Measurements from ENCODE around the gene JPT1. TPM values are rescaled to one million over a fixed set of nuclear protein-coding genes. Genes with fewer than 3 reads are reported as not detected.
A peak's percentile ranks its signal among the peaks of the same experiment; 100 is the strongest.

JPT1 gene
- total RNA-seq, 6 experiments from 2014 or later, result 236 to 276 (median 265) TPM

DNA sequence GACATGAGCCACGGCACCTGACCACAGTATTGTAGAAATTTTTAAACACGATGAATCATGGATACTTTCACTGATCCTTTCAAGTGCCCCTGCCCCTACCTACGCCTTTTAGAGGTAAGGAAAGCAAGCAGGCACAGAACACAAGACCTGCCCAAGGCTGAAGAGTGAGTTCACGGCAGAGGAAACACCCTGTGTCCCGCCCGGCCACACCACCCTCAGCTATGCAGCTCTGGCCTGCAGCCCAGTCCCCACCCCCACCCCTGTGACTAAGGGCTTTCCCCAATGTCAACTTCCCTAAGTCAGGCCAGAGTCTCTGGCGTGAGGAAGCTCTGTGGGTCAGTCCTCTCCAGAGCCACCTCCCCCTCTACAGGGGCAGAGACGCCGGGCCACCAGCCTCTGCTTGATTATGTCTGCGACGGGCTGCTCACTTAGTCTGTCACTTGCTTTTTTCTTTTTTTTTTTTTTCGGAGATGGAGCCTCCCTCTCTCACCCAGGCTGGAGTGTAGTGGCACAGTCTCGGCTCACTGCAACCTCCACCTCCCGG is 58.2 kb downstream of the JPT1 start:
- H3K4me3 Mint-ChIP-seq, result peak overlapping the region; percentile 68
- peaks cover 25% of the 10 kb centered on the region for H3K4me1 Mint-ChIP-seq (ENCODE audit: low read depth)
- TF ChIP-seq, protein P1, sequence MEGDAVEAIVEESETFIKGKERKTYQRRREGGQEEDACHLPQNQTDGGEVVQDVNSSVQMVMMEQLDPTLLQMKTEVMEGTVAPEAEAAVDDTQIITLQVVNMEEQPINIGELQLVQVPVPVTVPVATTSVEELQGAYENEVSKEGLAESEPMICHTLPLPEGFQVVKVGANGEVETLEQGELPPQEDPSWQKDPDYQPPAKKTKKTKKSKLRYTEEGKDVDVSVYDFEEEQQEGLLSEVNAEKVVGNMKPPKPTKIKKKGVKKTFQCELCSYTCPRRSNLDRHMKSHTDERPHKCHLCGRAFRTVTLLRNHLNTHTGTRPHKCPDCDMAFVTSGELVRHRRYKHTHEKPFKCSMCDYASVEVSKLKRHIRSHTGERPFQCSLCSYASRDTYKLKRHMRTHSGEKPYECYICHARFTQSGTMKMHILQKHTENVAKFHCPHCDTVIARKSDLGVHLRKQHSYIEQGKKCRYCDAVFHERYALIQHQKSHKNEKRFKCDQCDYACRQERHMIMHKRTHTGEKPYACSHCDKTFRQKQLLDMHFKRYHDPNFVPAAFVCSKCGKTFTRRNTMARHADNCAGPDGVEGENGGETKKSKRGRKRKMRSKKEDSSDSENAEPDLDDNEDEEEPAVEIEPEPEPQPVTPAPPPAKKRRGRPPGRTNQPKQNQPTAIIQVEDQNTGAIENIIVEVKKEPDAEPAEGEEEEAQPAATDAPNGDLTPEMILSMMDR (IDR thresholded peaks at IDR 0.05), result no peak
- H3K9me3 Mint-ChIP-seq, result no peaks in the 10 kb centered on the region
- peak overlapping the region; percentile 94 for H3K27ac Mint-ChIP-seq
- peaks cover 15% of the 10 kb centered on the region; the same call in 1 of the 2 replicates for H3K36me3 Mint-ChIP-seq (ENCODE audit: low read depth)
- peak; percentile 58 for DNase-seq
- H3K27me3 Mint-ChIP-seq (ENCODE audit: insufficient read depth), result no peaks in the 10 kb centered on the region

DNA sequence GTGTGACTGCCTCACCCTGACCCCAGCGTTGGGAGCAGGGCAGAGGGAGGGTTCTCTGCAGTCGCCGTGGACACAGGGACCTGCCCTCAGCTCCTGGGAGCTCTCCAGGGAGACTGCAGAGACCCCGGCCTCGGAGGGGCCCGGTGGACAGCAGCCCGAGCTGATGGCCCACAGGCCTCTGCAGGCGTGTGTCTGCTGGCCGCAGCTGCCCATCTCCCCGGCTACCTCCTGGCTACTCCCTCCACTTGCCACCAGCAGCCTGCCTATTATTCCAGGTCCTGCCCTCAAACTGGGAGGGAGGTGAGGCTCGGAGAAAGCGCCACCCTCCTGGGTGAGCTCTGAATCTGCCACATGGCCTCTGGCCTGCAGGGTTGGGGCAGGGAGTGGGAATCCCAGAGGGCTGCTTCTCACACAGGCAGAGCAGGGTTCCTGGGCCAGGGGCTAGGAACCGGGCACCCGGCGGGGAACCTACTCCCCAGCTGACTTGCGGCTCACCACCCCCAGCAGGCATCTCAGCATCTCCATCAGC is 59.4 kb downstream of the JPT1 start:
- no peaks in the 10 kb centered on the region for H3K9me3 Mint-ChIP-seq
- H3K27ac Mint-ChIP-seq, result no peak overlapping the region
- H3K4me1 Mint-ChIP-seq (ENCODE audit: low read depth), result peaks cover 36% of the 10 kb centered on the region
- no peak overlapping the region for H3K4me3 Mint-ChIP-seq
- no peaks in the 10 kb centered on the region for H3K27me3 Mint-ChIP-seq (ENCODE audit: insufficient read depth)
- TF ChIP-seq, protein P1 (IDR thresholded peaks at IDR 0.05), result no peak
- DNase-seq, result no peak
- H3K36me3 Mint-ChIP-seq (ENCODE audit: low read depth), result peaks cover 7% of the 10 kb centered on the region; the same call in 1 of the 2 replicates

DNA sequence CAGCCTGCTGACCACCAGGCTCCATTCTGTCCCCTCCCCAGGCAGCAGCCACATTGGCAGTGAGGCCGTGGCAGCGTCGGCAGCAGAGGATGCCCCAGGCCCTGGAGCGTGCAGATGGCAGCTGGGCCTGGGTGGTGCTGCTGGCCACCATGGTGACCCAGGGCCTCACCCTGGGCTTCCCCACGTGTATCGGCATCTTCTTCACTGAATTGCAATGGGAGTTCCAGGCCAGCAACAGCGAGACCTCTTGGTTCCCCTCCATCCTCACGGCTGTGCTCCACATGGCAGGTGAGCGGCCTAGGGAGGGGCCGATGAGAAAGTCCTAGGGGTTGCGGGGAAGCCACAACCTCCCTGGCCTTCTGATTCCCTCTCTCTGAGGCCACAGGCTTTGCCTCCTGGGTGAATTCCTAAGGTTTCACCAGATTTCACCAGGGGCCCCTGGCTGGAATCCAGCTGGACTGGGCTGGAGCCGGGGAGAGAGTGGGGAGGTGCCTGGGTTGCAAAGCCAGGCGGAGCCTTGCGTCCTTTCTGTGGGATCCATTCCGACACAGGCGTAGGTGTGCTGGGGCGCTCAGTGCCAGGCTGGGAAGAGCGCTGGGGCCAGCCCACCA is 60.7 kb downstream of the JPT1 start:
- DNase-seq, result no peak
- H3K27ac Mint-ChIP-seq, result no peak overlapping the region

DNA sequence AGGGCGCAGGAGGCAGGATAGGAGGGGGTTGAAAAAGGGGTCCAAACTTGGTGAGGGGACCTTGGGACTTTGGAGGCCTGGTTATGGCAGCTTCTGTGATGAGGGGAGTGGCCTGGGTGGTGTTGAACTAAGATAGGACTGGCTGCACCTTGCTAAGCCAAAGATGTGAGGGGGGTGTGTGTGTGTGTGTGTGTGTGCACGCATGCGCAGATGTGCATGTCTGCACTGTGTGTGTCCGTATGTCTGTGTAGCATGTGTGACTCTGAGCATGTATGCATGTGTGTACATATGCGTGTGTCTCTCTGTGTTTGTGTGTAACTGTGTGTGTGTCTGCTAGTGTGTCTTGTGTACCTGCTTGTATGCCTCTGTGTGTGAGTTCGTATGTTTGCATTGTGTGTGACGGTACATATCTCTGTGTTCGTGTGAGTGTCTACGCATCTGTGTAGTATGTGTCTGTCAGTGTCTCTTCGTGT is 62.4 kb downstream of the JPT1 start:
- H3K4me3 Mint-ChIP-seq, result peak overlapping the region; percentile 59; the same call in 1 of the 2 replicates
- no peaks in the 10 kb centered on the region for H3K27me3 Mint-ChIP-seq (ENCODE audit: insufficient read depth)
- H3K4me1 Mint-ChIP-seq (ENCODE audit: low read depth), result peaks cover 63% of the 10 kb centered on the region
- no peak for DNase-seq
- no peaks in the 10 kb centered on the region for H3K9me3 Mint-ChIP-seq
- no peaks in the 10 kb centered on the region for H3K36me3 Mint-ChIP-seq (ENCODE audit: low read depth)
- H3K27ac Mint-ChIP-seq, result no peak overlapping the region
- TF ChIP-seq, protein P1 (IDR thresholded peaks at IDR 0.05), result no peak

More for the DNA sequence above, 60.7 kb downstream of the JPT1 start:
- no peak overlapping the region for H3K4me3 Mint-ChIP-seq
- H3K36me3 Mint-ChIP-seq (ENCODE audit: low read depth), result peaks cover 4% of the 10 kb centered on the region; the same call in 1 of the 2 replicates
- H3K27me3 Mint-ChIP-seq (ENCODE audit: insufficient read depth), result no peaks in the 10 kb centered on the region
- peaks cover 49% of the 10 kb centered on the region for H3K4me1 Mint-ChIP-seq (ENCODE audit: low read depth)
- H3K9me3 Mint-ChIP-seq, result no peaks in the 10 kb centered on the region
- TF ChIP-seq, protein P1 (IDR thresholded peaks at IDR 0.05), result no peak

DNA sequence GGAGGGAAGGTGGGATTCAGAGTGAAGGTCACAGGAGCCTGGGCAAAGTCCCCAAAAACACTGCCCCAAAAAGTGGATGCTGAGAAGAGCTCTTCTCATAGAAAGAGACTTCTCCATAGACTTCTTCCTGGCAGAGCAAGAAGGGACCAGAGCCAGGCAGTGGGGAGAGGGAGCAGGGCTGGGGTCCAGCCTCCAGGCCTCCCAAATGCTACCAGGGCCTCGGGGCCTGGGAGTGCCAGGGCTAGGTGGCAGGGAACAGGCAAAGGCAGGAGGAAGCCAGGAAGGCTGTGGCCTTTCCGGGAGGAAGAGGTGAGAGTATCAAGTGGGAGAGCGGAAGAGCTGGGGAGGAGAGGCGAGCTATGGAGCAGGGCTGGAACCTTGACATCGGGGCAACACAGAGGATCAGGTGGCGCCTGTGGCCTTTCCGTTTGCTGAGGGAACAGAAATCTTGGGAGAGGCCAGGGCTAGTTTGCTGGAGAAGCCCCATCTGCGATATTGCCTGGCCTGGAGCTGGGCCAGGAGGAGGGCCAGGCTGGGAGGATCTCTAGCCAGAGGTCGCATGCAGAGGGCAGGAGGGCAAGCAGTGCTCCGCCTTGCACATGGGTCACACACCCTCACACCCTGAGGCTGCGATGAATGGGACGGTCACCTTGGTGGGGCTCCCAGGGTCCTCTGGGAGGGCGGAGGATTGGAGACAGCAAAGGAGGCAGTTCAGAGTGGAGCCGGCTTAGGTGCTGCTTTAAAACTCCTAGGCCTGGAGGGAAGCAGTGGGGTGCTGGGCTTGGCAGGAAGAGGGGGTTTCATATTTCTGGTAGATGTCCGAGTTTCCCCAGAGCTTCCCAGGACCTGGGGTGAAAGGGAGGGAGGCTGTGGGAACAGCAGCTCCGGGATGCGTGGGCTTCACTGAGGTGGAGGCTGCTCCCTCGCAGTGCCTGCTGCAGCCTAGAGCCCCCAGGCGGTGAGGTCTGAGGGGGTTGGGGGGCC is 63.1 kb downstream of the JPT1 start:
- Mint-ChIP-seq H3K27ac (peak overlapping the region; percentile 31; the same call in 1 of the 2 replicates), H3K9me3 (no peaks in the 10 kb centered on the region), H3K36me3 (ENCODE audit: low read depth) (no peaks in the 10 kb centered on the region), H3K4me3 (peak overlapping the region; percentile 59), H3K4me1 (ENCODE audit: low read depth) (peaks cover 68% of the 10 kb centered on the region), H3K27me3 (ENCODE audit: insufficient read depth) (no peaks in the 10 kb centered on the region)
- DNase-seq, result no peak
- TF ChIP-seq, protein P1 (IDR thresholded peaks at IDR 0.05), result no peak

All from HFFc6 (cell line).